ENCODE data around the gene GRIP2. TPM values are rescaled to one million over a fixed set of nuclear protein-coding genes. Genes with fewer than 3 reads are reported as not detected.

The GRIP2 gene
- total RNA-seq, 2 experiments from 2014 or later: not detected

DNA sequence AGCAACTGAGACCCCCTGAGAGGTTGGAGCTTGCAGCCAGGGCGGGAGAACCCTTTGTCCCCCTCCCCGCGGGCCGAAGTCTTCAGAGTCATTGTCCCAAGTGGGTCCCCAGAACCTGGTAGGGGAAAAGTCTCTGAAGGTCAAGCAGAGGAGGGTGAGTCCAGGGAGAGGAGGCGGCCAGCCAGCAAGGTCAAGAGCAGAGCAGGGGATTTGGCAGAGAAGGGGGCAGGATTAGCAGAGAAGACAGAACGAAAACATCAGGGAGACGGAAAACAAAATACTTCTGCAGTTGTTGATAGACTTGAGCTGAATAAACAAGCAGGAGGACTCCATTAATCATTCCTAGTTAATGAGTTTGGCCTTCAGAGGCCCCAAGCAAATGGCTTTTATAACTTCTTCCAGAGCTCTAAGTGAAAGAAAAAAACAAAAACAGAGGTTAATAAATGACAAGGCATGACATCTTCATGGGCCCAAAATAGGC is 66.7 kb downstream of the GRIP2 start:
- no peak for DNase-seq
- Mint-ChIP-seq H3K27me3 (no peaks in the 10 kb centered on the region), H3K4me1 (no peaks in the 10 kb centered on the region), H3K4me3 (no peak overlapping the region), H3K9me3 (no peaks in the 10 kb centered on the region), H3K36me3 (peaks cover 19% of the 10 kb centered on the region), H3K27ac (peak overlapping the region; percentile 56)

DNA sequence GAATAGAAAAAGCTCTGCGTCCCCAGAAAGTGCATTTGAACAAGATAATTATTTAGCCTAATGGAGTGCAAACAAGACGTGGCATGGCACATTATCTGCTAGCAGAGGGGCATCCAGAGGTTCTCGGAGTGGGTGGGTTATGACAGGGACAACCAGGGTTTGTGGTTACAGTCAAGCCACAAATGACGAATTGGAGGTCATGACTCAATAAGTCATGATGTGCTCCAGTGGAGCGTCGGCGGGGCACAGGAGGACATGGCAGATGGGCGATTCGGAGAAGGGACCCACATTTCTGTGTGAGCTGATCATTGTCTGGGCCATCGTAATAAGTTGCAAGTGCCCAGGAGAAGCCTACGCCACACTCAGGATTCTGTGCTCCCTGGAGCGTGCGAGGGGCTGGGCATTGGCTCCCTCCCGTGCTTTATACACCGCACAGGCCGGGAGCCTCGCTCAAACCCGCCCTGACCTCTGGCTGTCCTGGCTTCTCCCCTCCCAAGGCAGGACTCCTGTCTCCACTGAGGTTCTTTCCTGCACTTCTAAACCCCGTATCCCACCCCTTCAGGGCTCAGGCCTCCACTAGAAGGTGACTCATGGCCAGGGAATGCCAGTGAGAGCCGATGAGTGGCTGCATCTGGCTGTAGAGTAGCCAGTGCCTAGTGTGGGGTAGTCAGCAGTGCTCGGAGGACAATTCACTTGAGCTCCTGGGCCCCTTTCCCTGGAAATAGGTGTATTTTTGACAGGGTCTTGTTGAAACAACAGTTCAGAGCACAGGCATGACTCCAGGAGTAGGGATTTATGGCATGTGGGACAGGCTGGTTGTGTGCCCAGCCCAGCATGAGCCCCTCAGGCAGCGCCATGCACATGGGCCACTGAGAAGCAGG is 67.4 kb downstream of the GRIP2 start:
- no peak overlapping the region for H3K27ac Mint-ChIP-seq
- no peak for DNase-seq
- H3K4me3 Mint-ChIP-seq: no peak overlapping the region
- H3K4me1 Mint-ChIP-seq: peaks cover 3% of the 10 kb centered on the region
- peaks cover 18% of the 10 kb centered on the region for H3K36me3 Mint-ChIP-seq
- H3K27me3 Mint-ChIP-seq: no peaks in the 10 kb centered on the region
- H3K9me3 Mint-ChIP-seq: no peaks in the 10 kb centered on the region

DNA sequence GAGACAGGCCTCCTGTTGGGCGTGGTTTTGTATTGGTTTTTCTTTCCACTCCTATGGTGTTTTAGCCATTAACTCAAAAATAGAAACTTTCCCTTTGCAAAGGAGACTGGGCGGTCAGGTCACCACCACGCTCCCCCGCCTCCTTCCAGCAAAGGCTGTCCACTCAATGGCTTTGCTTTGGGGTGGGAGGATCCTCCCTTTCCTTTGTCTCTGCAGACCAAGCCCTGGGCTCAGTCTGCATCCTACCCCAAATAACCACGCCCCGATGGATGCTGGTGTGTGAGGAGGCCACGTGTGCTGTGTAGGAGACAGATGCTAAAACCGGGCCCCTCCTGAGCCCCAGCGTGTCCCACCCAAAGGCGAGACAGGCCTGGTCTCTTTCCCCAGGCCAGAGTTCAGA is 68.5 kb downstream of the GRIP2 start:
- Mint-ChIP-seq H3K4me3 (no peak overlapping the region), H3K27ac (no peak overlapping the region), H3K36me3 (peaks cover 20% of the 10 kb centered on the region), H3K9me3 (no peaks in the 10 kb centered on the region), H3K27me3 (no peaks in the 10 kb centered on the region), H3K4me1 (peaks cover 6% of the 10 kb centered on the region)
- no peak for DNase-seq

DNA sequence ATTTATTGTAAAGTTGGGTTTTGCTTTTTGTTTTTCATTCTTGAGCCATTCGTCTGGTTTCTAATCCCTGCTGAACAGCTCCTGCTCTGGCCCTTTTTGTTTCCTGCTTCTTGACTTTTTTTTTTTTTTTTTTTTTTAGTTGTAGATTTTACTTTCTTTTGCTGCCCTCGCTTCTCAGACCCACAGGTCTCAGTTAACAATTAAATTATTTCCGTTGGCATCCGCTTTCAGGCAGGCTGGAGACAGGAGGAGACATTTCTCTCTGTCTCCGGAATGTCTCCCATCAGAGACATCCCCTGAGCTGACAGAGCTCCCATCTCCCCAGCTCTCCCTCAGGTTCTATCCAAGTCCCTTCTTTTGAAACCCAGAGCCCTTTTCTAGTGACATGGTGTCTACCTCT is 69.1 kb downstream of the GRIP2 start:
- DNase-seq: no peak
- no peak overlapping the region for H3K27ac Mint-ChIP-seq
- H3K27me3 Mint-ChIP-seq: no peaks in the 10 kb centered on the region
- no peaks in the 10 kb centered on the region for H3K9me3 Mint-ChIP-seq
- H3K4me3 Mint-ChIP-seq: no peak overlapping the region
- H3K36me3 Mint-ChIP-seq: peaks cover 20% of the 10 kb centered on the region
- H3K4me1 Mint-ChIP-seq: peaks cover 6% of the 10 kb centered on the region

DNA sequence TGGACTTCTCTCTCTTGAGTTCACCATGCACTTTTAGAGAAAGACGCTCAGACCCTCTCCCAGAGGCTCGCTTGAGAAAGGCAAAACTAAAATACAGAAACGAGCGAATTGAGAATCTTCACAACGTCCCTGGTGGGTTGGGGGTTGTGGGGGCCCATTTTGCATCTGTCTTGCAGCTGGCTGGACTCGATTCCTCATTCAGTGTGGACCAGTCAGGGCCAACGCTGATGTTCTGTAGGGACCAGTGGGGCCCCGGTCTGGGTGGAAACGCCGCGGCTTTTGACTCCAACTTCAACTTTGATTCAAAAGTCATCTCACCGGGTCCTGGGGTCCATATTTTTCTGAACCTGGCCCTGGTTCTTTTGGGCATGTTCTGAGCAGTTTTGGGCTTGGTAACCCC is 69.7 kb downstream of the GRIP2 start:
- Mint-ChIP-seq H3K36me3 (peaks cover 20% of the 10 kb centered on the region), H3K4me1 (peaks cover 6% of the 10 kb centered on the region)

DNA sequence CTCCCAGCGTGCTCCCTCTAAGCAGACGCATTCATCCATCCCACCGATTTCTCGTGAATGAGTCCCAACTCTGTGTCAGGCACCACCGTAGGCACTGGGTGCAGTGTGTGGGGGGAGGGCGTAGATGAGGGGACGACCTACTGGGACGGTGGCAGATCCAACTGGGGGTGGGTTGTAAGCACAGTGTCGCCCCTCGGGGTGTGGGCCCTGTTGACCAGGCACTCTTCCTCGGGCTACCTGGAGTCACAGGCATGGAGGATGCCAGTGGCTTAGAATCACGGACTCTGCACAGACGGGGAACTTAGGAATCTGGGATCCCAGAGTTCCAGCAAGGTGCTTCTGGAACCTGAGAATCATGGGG is 71.5 kb downstream of the GRIP2 start:
- Mint-ChIP-seq H3K27ac (no peak overlapping the region), H3K4me3 (no peak overlapping the region), H3K4me1 (peaks cover 6% of the 10 kb centered on the region), H3K27me3 (no peaks in the 10 kb centered on the region), H3K36me3 (peaks cover 18% of the 10 kb centered on the region), H3K9me3 (no peaks in the 10 kb centered on the region)
- DNase-seq: no peak

More for the DNA sequence above, 69.7 kb downstream of the GRIP2 start:
- no peak overlapping the region for H3K27ac Mint-ChIP-seq
- H3K4me3 Mint-ChIP-seq: no peak overlapping the region
- no peaks in the 10 kb centered on the region for H3K27me3 Mint-ChIP-seq
- H3K9me3 Mint-ChIP-seq: no peaks in the 10 kb centered on the region
- DNase-seq: no peak

DNA sequence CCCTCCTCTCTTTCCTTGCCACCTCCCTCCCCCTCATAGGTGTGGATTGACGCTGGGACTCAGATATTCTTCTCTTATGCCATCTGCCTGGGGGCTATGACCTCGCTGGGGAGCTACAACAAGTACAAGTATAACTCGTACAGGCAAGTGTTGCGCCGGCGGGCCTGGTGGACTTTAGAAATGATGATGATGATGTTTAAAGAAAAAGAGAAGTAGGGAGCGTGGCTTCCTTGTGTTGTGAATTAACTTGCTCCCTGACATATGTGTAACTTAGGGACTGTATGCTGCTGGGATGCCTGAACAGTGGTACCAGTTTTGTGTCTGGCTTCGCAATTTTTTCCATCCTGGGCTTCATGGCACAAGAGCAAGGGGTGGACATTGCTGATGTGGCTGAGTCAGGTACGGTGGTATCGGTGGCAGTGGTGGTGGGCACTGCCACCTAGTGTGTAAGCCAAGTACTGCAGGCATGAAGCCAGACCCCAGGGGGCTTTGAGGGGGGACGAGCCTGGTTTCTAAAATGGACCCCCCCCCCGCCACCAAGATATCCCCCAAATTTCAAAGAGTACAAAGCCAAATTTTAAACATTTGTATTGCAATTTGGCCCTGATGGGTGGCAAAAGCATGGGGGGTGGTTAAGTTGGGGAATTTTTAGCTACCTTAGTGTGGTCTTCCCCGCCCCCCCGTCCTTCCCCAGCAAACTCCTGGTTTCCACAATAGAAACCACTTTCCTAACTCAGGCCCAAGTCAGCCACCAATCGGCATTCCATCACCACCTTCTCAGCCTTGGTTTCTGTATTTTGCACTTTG is 72.1 kb downstream of the GRIP2 start:
- no peaks in the 10 kb centered on the region for H3K27me3 Mint-ChIP-seq
- H3K9me3 Mint-ChIP-seq: no peaks in the 10 kb centered on the region
- H3K36me3 Mint-ChIP-seq: peaks cover 15% of the 10 kb centered on the region
- no peak overlapping the region for H3K27ac Mint-ChIP-seq
- peak; percentile 15 for DNase-seq
- H3K4me3 Mint-ChIP-seq: no peak overlapping the region
- peaks cover 6% of the 10 kb centered on the region for H3K4me1 Mint-ChIP-seq

DNA sequence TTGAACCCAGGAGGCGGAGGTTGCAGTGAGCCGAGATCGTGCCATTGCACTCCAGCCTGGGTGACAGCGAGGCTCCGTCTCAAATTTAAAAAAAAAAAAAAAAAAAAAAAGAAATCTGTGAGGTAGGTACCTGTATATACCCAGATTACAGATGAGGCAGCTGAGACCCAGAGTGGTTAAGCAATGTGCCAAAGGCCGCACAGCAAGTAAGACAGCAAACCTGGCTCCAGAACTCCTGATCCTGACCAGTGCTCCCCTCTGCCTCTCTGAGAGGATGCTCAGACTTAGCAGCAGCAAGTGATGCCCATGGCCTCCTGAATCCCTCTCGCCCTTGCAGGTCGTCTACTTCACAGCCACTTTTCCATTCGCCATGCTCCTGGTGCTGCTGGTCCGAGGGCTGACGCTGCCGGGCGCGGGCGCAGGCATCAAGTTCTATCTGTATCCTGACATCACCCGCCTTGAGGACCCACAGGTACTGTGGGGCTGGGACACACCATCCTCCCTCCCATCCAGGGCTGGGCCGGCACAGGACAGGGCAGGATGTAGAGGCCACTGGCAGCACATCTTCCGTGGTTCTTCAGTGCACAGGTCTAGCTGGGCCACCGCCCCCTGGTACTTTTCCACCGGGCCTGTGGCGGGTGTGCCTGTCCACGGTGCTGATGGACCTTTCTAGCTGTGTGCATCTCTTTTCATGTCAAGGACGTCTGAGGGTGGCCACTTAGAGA is 73.8 kb downstream of the GRIP2 start:
- no peak overlapping the region for H3K27ac Mint-ChIP-seq

DNA sequence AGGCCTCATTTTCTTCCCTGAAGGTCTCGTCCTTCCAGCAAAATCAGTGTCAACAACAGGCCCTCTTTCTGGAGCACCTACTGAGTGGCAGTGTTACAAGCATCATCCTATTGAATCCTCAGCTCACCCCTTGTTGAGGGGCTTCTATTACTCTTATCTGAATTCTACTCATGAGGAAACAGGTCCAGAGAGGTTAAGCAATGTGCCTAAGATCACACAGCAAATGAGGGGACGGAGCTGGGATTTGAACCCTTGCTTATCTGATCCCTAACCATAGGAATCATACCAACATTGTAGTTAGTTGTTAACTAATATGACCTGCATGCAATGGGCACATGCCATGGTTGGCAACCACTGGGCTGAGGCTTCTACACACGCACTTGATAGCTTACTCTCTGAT is 74.7 kb downstream of the GRIP2 start:
- DNase-seq: no peak
- peaks cover 15% of the 10 kb centered on the region for H3K36me3 Mint-ChIP-seq
- no peak overlapping the region for H3K27ac Mint-ChIP-seq
- H3K27me3 Mint-ChIP-seq: no peaks in the 10 kb centered on the region
- H3K4me3 Mint-ChIP-seq: no peak overlapping the region
- H3K9me3 Mint-ChIP-seq: no peaks in the 10 kb centered on the region
- H3K4me1 Mint-ChIP-seq: peaks cover 18% of the 10 kb centered on the region

More for the DNA sequence above, 73.8 kb downstream of the GRIP2 start:
- peaks cover 14% of the 10 kb centered on the region for H3K4me1 Mint-ChIP-seq
- H3K36me3 Mint-ChIP-seq: peaks cover 11% of the 10 kb centered on the region
- H3K4me3 Mint-ChIP-seq: no peak overlapping the region
- H3K9me3 Mint-ChIP-seq: no peaks in the 10 kb centered on the region
- no peaks in the 10 kb centered on the region for H3K27me3 Mint-ChIP-seq
- no peak for DNase-seq

DNA sequence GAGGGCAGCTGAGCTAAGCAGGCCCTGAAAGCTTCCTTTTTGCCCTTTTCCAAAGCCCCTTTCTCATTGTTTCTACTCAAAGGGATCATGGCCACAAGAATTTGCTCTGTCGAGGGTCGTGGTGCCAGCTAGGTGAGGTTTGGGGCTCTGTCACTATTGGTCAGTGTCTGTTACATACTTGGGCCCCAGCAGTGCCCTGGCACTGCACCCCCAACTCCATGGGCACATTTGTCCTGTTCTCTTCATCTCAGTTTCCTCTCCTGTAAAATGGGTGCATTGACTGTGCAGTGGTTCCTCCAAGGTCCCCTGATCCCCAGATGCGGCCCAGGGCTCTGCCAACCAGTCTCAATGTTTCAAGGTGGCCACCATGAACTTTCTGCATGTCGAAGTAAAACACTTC is 75.6 kb downstream of the GRIP2 start:
- Mint-ChIP-seq H3K4me3 (no peak overlapping the region), H3K4me1 (peaks cover 22% of the 10 kb centered on the region), H3K36me3 (peaks cover 20% of the 10 kb centered on the region), H3K9me3 (no peaks in the 10 kb centered on the region), H3K27ac (no peak overlapping the region), H3K27me3 (no peaks in the 10 kb centered on the region)
- no peak for DNase-seq

DNA sequence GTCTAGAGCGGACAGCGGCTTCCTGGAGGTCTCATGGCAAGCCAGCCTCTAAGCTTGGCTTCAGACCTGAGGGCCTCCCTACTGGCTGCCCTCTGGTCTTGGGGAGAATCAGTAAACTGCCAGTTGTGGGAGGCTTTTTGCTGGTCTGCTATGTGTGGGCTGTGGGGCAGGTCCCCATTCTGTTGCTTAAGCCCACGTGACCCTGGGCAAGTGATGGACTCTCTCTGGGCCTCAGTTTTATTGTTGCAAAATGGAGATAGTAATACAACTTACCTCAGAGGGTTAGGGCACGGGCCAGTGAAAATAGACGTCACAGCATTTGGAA is 76.0 kb downstream of the GRIP2 start:
- Mint-ChIP-seq H3K4me1 (peaks cover 22% of the 10 kb centered on the region), H3K27ac (no peak overlapping the region), H3K27me3 (no peaks in the 10 kb centered on the region), H3K36me3 (peaks cover 19% of the 10 kb centered on the region), H3K4me3 (no peak overlapping the region), H3K9me3 (no peaks in the 10 kb centered on the region)
- no peak for DNase-seq

DNA sequence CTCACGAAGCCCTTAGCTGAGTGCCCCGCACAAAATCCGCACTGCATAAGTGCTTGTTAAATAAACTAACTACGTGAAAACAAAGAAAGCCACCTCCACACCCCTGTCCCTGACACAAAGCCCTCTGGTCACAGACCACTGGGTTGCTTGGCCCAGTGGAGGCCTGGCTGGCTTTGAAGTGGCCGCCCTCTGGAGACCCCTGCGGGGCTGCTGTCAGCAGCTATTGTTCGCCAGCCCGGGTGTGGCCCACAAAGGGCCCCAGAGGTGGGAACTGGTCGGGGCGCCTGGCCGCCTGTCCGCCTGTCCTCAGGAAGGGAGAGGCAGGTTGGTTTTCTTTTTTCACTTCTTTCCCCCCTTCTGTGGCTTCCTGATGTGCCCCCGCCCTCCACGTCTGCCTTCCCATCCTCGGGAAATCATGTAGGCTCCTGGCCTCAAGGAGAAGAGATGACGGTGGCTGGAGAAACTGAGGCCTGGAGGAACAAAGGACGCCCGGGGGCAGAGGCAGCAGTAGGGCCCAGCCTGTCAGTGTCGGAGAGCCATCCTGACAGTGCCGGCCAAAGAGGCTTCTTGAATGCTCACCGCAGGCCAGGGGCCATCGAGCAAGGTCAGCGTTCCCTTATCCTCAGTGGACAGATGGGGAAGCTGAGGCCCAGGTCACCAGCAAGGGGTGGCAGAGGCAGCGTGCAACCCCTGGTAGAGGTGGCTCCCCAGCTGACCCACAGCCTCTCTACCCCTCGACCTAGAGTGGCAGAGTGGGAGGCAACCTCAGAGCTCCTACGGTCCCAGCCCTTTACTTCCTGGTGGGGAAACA is 76.6 kb downstream of the GRIP2 start:
- peaks cover 22% of the 10 kb centered on the region for H3K4me1 Mint-ChIP-seq
- no peaks in the 10 kb centered on the region for H3K27me3 Mint-ChIP-seq
- no peak for DNase-seq
- peak overlapping the region; percentile 70 for H3K27ac Mint-ChIP-seq
- H3K36me3 Mint-ChIP-seq: peaks cover 19% of the 10 kb centered on the region
- no peaks in the 10 kb centered on the region for H3K9me3 Mint-ChIP-seq
- H3K4me3 Mint-ChIP-seq: no peak overlapping the region

DNA sequence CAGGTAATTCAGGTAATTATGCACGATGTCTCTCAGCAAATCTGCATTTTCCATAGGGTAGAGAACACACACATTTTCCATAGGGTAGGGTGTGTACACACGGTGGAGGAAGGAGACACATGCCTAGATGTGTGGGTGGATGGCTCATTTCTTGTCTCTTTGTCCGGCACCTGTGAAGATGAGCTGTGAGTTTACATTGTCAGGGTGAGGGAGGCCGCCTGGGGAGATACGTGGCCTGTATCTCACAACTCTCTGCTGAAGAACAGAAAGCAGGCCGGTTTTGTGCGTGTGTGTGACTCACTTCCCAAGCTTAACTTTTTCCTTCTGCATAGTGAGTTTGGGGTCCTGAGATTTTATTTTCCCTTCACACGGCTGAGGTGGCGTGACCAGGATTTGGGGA is 77.4 kb downstream of the GRIP2 start:
- DNase-seq: peak; percentile 14
- no peaks in the 10 kb centered on the region for H3K9me3 Mint-ChIP-seq

DNA sequence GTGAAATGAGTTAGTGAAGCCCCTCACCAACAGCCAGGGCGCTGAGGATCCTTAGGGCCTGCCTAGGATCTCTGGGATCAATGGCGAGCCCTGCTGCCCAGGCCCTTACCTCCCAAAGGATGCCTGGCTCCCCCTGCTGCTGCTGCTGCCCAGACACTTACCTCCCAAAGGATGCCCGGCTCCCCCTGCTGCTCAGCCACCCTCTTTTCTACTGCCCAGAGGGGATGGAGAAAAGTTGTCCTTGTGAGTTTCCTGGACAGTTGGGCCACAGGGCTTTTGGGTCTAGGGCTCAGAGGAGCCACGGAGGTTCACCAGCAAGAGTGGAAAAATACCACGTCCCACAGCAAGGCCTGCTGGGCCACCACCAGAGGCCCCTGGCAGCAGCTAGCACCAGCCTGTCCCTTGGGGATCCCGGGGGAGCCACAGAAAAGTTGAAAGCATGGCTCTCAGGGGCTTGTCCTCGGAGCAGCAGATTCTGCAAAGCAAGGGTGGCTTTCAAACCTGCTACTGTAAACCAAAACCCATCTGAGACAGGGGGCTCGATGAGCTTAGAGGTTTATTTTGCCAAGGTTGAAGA is 78.3 kb downstream of the GRIP2 start:
- Mint-ChIP-seq H3K4me3 (no peak overlapping the region), H3K9me3 (no peaks in the 10 kb centered on the region), H3K36me3 (peaks cover 14% of the 10 kb centered on the region), H3K27ac (peak overlapping the region; percentile 51), H3K4me1 (peaks cover 17% of the 10 kb centered on the region), H3K27me3 (no peaks in the 10 kb centered on the region)
- peak; percentile 14 for DNase-seq

More for the DNA sequence above, 77.4 kb downstream of the GRIP2 start:
- Mint-ChIP-seq H3K36me3 (peaks cover 16% of the 10 kb centered on the region), H3K27me3 (no peaks in the 10 kb centered on the region), H3K4me3 (no peak overlapping the region), H3K4me1 (peaks cover 19% of the 10 kb centered on the region), H3K27ac (peak overlapping the region; percentile 72)
